ENCODE data around the gene SH3BP4.

The SH3BP4 gene

DNA sequence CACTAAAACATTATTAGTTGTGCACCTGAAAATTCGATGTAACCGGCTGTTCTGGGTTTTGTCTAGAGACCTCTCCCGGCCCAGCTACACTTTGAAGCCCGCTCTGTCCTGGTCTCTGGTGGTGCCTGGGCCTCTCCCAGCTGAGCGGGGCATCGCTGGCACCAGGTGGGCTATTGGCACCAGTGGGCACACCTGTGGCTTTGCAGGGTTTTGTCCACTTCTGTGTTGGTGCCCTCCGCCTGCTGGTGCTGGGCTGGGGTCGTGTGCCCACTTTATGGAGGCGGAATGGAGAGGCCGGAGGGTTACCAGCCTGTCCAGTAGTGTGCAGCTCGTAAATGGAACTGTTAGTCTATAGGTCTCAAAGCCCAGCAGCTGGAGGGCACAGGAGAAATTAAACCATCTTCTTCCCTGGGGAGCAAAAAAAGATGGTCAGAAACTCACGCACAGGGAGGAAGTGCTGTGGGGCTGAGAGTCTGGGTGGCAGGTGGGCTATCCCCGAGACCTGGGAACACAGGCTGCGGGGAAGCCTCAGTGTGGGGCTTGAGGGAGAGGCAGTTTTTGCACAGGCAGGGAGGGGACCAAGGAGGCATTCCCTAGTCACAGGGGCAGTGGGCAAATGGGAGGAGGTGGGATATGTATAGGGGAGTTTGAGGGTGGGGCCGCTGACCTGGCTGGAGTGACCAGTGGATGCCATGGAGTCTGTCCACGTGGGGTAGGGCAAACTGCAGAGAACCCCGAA lies 30.4 kb downstream of the SH3BP4 start:
- no peak for DNase-seq (ENCODE audit: low read depth)

GRCh38 chr2:234983011-234983726 lies 31.4 kb downstream of the SH3BP4 start:
- no peak for DNase-seq (ENCODE audit: low read depth)

- no peak for DNase-seq (ENCODE audit: low read depth)
Observed at GRCh38 chr2:234985608-234986245, 33.9 kb downstream of the SH3BP4 start.

DNA sequence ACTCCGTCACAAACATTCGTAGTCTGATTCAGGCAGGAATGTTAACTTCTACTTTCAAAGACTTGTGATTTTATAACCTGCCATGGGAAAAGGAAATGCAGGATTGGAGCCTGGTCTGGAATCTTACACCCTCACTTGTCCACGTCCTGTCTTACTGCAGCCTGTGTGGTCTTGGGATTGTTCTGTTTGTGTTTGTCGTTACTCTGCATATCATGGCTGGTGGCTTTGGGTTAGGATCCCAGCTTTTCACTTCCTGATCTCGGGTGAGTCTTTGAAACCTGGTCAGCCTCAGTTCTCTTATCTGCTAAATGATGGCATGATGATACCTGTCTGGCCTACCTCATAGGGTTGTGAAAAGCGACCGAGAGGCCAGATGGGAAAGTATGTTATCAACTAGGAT lies 34.6 kb downstream of the SH3BP4 start:
- DNase-seq (ENCODE audit: low read depth) = no peak

DNA sequence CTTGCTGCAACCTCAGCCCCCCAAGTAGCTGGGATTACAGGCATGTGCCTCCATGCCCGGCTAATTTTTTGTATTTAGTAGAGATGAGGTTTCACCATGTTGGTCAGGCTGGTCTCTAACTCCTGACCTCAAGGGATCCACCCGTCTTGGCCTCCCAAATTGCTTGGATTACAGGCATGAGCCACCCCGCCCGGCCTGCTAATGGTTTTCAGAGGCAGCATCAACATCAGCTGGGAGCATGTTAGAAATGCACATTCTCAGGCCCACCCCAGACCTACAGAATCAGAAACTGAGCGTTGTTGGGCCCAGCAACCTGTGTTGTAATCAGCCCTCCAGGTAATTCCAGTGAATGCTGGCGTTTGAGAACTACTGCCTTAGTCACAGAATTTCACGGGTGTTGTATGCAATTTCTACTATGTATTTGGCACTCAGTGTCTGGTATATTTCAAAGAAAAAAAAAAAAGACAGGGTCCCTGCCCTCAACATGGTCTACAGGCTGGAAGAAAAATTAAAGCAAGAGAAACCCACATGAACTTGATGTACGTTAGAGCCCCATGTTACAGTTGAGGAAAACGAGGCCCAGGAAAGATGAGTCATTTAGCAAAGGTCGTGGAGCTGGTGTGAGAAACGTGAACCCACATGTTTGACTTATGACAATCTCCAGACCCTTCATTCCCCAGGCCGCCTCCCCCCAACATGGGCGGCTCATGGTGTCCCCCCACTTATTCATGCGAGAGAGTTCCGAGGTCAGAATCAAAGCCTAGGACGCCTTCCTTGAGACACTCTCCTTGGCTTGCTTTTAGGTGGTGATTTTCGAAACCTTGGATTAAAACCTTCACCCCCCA lies 35.3 kb downstream of the SH3BP4 start:
- DNase-seq (ENCODE audit: low read depth) = no peak

GRCh38 chr2:234987754-234988153 lies 35.9 kb downstream of the SH3BP4 start:
- DNase-seq (ENCODE audit: low read depth) = no peak

- no peak for DNase-seq (ENCODE audit: low read depth)
Observed at GRCh38 chr2:234988491-234988890, 36.7 kb downstream of the SH3BP4 start.

DNA sequence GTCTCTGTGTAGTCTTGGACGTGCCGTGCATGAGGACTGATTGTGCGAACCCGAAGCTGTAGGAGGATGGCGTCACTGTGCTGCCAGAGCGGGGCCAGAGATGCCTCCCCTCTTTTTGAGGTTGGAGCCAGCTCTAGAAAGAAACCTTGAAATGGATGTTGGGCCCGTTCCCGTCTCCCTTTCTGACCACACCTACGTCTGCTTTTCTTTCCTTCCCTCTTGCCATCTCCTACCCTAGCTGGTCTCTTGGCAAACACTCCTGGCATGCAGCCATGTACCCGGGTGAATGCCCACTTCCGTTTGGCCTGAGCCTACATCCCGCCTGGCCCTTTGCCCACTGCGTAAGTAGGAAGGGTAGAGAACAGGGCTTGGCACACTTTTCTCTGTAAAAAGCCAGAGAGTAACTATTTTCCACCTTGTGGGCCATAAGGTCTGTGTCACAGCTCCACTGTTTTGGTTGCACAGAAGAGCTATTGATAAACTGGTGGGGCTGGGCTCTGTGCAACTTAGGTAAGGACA lies 37.4 kb downstream of the SH3BP4 start:
- no peak for DNase-seq (ENCODE audit: low read depth)

GRCh38 chr2:234990300-234990699 lies 38.5 kb downstream of the SH3BP4 start:
- DNase-seq (ENCODE audit: low read depth) = no peak

DNA sequence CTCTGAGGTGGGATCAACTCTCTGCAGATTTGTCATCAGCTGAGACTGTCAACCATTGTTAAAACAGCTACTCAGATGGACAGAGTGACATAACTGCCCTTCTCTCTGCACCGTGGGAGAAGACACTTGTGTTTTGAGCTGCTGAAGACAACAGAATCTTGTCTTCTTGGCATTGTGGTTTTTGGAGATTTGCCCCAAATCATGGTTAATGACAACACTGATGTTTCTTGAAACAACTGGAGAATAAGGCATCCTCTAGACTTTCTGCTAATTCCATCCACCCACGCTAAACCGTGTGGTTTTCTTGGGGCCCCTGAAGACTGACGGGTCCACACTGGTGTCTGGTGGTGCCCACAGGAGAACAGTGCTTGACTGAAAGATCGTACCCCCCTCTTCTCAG lies 39.5 kb downstream of the SH3BP4 start:
- DNase-seq (ENCODE audit: low read depth) = no peak

DNA sequence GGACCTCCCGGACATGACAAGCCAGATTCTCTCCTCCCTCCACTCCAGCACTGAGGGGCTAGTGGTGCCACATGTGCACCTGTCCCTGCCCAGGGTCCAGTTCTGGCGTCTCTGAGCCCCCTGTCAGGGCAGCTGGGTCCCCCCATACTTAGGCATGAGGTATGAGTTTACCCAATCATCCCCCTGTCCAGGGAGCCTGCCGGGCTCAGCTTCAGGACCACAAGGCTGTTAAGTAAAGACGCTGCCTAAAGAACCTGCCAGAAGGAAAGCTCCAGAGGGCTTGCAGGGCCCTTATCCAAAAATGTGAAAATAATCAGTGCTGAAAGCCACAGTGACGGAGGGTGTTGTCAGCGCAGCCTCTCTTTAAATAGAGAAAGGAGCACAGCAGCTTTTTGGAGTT lies 40.0 kb downstream of the SH3BP4 start:
- no peak for DNase-seq (ENCODE audit: low read depth)

DNA sequence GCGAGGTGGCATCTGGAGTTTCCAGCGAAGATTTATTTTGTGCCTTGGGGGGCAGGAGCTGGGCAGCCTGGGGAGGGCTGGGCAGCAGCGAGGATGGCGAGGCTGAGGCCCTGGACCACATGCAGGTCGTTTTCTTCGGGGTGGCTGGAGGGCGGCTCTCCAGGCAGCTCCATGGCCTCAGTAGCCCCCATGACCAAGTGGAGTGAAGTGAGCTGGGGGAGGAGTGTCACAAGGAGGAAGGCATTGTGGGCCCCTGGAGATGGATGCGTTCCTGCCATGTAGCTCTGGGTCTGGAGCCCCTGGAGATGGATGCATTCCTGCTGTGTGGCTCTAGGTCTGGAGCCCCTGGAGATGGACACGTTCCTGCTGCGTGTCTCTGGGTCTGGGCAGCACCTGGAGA lies 40.4 kb downstream of the SH3BP4 start:
- no peak for DNase-seq (ENCODE audit: low read depth)

DNA sequence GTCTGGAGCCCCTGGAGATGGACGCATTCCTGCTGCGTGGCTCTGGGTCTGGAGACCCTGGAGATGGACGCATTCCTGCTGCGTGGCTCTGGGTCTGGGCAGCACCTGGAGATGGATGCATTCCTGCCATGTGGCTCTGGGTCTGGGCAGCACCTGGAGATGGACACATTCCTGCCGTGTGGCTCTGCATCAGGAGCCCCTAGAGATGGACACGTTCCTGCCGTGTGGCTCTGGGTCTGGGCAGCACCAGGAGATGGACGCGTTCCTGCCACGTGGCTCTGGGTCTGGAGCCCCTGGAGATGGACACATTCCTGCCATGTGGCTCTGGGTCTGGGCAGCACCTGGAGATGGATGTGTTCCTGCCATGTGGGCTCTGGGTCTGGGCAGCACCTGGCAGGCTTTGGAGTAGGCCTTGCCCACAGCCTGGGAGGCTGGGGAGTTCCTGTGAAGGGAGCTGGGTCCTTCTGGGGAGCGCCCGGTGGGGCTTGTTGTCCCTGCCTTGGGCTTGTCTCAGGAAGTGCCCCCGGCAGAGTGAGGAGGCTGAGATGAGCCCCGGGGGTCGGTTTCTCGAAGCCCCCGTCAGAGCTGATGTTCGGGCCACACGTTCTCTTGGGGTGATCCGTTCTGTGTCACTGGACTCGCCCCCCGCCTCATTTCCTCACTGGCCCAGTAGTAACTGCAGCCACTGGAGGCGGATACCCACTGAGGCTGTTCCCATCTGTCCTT lies 41.0 kb downstream of the SH3BP4 start:
- DNase-seq (ENCODE audit: low read depth) = no peak

GRCh38 chr2:234993541-234993981 lies 41.7 kb downstream of the SH3BP4 start:
- DNase-seq (ENCODE audit: low read depth) = no peak

- no peak for DNase-seq (ENCODE audit: low read depth)
Observed at GRCh38 chr2:234994438-234995321, 42.9 kb downstream of the SH3BP4 start.

DNA sequence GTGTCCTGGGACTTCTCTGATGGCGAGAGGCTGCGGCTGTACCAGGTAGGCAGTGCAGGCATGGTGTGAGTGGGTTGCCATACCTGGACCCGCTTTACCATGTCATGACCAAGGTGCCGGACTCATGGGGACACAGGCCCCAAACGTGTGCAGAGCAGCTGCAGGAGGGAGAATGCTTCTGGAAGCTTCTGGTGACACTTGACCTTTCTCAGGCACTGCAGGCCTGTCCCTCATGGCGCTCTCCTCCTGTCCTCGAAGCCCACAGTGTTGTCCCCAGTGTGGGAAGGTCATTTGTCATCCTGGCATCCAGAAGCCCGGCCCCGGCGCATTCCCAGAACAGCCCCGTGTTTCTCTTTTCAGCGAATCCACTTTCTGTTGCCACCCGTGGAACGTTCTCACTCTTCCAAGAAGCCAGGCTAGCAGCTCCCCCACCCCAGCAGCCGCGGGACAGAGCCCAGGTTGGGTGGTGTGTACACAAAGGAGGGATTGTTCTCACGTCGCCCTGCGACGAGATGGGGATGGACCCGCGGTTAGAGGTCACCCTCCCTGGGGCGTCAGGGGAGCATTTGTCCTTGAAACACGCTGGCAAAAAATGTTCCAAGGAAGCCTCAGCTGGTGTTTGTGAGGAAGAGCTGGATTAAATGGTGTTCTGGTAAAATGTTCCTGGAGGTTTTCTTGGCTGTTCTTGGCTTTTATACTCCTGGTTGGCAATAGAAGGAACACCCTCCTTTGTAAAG lies 43.7 kb downstream of the SH3BP4 start:
- no peak for DNase-seq (ENCODE audit: low read depth)

- DNase-seq (ENCODE audit: low read depth) = no peak
Observed at GRCh38 chr2:234996069-234996940, 44.5 kb downstream of the SH3BP4 start.

GRCh38 chr2:234996941-234997270 lies 45.1 kb downstream of the SH3BP4 start:
- no peak for DNase-seq (ENCODE audit: low read depth)

GRCh38 chr2:234997389-234997788 lies 45.6 kb downstream of the SH3BP4 start:
- no peak for DNase-seq (ENCODE audit: low read depth)
